SW 1271 (cell line): ENCODE results near the gene TUBB6.

Source experiments
- DNase-seq, 2 experiments: peaks; one replicate each; lab custom pipeline; 2025; lab: John Stamatoyannopoulos, UW

Gene TUBB6

DNA sequence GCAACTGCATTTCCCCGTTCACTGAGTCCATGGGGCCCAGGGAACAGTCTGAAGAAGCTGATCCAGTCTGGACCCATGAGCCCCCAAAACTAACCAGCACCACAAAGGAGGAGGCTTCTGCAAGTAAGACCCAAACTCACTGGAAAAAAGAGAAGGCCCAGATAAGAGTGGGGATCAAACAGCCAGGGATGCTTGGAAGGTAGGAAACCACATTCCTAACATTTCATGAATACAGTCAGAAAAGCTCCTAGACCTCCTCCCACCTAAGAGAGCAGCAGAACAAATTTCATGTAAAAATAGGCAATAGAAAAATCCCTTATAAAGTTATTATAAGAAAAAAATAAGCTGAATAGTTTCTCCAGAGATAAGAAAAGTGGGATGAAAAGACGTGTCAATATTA, 30.3 kb downstream of the TUBB6 start:
- DNase-seq = no peak

DNA sequence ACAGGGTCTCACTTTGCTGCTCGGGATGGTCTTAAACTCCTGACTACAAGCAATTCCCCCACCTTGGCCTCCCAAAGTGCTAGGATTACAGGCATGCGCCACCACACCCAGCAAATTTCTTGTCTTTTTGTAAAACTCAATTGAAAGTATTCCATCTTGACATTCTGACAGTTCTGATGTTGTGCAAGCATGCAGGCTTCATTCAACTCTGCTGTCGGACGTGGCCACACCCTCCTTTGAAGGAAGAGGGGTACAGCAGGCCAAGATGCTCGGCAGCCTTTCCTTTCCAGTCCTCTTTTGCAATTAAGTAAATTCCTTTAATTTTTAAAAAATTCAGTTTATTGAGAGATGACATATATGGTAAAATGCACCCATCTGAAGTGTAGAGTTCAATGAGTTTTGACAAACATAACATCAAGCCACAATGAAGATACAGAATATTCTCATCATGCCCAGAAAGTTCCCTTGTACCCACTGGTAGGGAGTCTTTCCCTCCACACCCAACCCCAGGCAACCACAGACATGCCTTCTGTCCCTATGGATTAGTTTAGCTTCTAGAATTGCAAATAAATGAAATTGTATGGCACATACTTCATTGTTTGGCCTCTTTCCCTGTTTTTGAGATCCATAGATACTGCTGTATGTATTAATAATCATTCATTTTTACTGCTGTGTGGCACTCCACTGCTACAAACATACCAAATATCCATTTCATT, 33.1 kb downstream of the TUBB6 start:
- no peak for DNase-seq

DNA sequence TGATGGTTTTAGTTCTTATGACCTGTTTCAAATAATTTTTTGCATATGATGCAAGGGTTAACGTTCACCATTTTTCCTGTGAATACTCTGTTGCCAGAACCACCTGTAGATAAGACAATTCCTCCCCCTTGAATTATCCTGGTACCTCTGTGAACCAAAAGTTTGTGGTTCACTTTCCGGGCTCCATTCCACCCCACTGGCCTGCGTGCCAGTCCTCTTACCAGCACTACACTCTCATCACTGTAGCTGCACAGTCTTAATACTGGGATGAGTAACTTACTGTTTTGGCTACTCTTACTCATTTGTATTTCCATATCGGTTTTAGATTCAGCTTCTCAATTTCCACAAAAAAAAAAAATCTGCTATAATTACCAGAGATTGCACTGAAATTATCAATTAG, 34.6 kb downstream of the TUBB6 start:
- no peak for DNase-seq

DNA sequence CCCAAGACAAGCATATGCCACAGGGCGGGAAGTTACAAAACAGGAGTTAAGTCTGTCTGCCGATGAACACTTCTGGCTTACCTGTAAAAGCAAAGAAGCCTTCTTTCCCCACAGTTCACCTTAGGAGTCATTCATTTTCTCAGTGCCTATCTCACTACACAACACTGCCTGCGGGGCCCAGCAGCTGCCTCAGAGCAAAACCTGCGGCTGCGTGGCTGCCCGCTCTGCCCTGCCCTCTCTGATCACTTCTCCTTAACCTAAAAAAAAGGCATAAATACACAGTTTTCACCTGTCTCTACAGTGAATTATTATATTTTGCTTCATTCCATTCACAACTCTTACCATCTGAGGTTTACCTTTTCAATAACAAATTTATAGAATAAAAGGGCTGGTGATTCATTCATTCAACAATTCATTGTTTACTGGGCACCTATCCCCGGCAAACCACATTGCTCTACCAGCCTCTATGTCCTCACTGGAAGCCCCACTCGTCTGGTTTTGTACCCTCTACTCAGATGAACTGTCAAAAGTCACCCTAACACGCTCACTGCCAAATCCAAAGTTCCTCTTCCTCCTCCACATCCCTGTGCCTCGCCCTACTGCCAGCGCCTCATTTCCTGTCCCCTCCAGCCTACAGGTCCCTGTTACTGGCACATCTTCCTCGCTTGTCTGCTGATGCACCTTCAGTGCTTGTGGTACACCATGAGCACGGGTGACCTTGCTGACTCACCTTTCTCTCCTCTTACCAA, 37.6 kb downstream of the TUBB6 start:
- no peak for DNase-seq

DNA sequence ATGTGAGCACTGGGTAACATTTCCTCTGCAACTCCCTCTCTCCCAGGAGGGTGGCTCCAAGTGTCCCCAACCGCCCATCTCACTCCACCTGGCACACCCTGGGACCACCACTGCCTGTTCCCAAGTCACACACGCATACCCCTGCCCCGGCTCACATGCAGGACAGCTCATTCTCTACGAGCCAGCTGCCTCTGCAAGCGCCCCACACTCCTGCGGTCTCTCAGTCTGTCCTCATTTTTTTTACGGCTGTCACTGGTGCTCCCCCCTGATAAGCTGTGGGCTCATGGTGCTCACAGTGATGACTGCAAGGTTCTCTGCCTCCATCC, 38.2 kb downstream of the TUBB6 start:
- no peak for DNase-seq

DNA sequence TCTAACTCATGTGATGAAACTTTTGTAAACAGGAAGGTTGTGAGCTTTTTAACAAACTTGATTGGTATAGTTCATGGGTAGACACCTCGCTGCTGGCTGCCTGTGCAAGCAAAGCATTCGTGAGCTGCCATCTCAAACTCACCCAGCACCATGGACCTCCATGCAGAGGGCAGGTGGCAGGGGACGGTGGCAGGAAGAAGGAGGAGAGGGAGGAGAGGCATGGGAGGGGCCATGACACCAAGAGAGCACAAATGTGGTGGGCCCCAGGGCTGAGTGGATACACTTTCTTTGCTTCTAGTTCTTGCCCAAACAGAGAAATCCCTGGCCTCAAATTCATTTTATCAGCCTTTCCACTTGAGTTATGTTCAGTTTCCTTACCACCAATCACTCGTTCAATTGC, 39.9 kb downstream of the TUBB6 start:
- DNase-seq = no peak

DNA sequence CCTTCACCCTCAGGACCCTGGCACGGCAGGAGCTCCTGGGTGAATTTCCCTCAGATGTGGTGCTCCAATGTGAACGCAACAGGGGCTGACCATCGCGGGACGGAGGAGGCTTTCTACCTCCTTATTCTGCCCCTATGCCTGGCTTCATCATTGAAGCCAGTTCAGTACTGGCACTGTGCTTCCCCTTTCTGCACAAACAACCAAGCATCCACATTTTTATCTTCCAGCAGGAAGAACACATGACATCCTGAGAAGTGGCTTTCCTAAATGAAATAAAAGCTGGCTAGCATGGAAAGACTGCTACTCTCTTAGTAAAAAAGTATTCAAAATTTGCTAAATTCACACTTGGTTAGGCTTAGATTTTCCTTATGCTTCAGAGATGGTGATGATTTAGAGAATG, 44.1 kb downstream of the TUBB6 start:
- DNase-seq = no peak

DNA sequence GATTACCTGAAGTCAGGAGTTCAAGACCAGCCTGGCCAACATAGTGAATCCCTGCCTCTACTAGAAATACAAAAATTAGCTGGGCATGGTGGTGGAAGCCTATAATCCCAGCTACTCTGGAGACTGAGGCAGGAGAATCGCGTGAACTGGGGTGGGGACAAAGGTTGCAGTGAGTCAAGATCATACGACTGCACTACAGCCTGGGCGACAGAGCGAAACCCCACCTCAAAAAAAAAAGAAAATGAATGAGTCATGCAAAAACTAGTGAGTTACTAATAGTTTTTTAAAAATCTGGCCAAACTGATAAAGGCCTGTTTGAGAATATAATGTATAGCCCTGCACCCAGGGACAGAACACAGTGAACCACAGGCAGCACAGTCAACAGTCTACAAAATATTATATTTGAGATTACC, 51.5 kb downstream of the TUBB6 start:
- no peak for DNase-seq

DNA sequence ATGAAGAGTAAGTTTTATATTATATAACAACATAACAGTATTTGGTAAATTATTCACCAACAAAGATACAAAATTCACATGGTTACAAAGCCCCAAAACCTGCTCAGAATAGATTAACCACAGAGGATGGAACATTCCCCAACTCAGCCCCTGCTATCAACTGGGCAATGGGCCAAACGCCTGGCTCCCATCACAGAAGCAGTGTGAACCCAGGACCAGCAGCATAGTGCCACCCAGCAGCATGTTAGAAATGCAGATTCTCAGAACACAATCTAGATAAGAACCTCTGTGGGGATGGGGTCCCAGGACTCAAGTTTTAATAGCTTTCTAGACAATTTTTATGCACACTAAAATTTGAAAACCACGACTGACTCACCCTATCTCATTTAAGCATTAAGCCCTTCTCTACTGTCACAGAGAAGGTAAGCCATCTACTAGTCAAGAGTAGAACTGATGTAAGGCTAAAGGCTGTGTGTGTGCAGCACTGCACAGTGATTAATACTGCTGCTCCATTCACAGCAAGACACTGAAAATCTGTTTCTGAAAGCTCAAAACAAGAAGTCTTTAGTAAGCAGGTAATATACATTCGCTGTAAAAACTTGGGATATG, 53.8 kb downstream of the TUBB6 start:
- DNase-seq = no peak

DNA sequence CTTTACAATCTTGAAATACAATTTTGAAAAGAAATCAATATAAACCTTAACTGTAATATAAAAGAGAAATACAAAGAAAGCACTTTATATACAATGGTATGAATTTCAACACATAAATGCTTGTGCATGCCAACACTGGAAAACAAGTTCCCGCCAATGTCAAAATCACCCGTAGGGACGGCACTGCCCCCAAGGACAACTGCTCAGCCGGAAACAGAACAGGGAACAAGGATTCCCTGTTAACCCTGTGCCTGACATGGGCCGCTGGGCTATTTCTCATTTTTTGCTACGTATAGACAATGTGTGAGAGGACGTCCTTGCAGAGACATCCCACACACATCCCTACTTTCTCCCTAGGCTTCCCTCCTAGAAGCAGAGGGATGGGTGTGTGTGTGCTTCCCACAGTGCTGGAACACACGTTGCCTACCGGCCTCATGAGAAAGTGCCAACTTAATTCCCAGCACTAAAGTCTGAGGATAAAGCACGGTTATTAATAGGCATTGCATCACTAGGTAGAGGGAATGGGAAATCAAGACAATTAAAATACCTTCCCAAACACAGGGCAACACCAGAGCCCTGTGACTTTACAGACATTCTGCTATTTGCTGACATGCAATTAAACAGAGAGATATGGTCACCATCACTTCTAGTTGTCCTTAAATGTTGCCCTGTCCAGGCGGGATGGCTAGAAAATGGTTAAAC, 54.6 kb downstream of the TUBB6 start:
- DNase-seq = no peak

DNA sequence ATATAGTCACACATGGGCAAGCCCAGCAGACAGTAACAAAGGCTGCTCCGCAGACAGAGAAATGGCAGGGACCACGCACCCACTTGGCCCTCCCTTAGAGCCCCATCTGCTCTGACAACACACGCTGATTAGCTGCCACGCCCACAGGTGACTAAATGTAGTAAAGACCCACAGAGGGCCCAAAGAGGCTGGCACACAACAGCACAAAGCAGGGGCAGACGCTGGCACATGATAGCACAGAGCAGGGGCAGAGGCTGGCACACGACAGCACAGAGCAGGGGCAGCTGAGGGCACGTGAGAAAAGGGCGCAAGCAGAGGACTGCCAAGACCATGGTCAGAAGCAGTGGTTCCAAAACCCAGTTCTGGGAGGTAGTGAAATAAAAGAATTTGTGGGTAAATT, 58.3 kb downstream of the TUBB6 start:
- DNase-seq = no peak

DNA sequence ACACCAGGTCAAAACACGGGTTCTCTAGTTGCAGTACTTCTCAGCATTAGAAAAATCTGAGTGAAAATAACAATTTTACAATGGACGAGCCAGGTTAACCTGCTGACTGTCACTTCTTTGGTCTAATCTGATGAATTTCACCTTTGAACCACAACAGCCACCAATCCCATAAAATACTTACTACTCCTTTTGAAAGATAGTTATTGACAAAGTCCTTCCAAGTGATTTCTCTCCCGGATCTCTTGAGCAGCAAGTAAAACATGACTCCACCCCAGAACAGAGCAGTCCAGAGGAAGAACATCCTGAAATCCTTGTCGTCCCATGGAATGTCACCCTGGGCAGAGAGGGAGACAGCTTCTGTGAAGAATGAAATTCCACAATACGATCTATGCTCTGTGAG, 58.7 kb downstream of the TUBB6 start:
- no peak for DNase-seq

DNA sequence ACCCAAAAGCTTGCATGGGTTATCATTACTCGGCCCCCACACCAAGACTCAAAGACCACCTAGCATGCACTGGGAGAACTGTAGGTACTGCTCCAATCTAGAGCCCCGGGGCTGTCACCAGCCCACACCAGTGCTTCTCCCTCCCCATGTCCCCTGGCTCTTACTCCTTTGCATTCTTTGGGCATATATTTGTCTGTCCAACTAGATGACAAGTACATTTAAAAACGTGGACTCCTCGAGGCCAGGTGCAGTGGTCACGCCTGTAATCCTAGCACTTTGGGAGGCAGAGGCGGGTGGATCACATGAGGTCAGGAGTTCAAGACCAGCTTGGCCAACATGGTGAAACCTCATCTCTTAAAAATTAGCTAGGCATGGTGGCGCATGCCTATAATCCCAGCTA, 61.2 kb downstream of the TUBB6 start:
- DNase-seq = no peak

DNA sequence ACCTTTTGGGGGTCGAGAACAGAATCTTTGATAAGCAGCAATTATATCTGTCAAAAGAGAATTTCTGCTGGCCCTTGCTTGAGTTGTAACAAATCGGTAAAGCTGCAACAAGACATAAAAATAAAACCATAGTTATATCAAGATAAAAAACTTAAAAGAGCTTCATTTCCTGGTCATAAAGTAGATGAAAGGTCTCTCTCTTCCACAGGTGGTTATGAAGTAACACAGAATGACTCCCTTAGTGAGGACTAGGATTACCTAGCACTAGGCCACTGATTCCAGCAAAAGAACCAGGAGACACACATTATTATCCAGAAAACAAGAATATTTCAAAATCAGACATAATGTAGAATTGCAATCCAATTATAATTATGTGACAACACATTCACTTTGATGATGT, 63.5 kb downstream of the TUBB6 start:
- DNase-seq = no peak

DNA sequence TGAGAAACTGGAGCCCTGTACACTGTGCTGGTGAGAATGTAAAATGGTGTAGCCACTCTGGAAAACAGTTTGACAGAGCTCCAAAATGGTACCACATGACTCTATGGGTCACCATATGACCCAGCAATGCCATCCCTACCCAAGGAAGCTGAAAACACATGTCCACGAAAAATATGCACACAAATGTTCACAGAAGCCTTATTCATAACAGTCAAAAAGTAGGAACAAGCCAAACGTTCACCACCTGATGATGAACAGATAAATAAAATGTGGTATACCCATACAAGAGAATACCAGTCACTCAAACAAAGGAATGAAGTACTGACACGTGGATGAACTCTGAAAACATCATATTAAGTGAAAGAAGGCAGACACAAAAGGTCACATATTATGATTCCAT, 64.4 kb downstream of the TUBB6 start:
- no peak for DNase-seq

DNA sequence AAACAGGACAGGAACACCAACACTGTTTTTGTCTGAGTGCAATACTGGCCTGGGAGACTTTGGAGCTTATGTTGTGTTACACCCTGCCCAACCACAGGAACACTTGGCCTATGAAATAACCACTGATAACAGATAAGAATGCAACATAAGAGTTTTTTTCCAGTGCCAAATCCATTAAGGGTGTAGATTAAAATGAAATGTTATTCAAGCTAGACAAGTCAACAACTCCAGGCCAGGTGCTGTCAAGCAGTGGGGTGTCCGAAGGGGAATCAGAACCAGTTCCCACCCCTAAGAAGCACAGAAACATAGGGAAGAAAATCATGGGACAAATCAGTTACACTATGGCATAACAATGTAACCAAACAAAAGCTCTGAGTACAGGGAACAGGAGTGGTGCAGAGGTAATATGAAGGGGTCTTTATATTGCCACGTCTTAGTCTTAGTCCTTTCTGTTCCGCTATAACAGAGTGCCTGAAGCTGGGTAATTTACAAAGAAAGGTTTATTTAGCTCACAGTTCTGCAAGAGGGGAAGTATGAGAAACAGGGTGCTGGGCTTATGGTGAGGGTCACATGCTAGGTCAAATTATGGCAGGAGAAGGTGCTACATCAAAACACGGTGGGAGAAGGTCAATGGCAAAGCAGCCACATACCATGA, 65.2 kb downstream of the TUBB6 start:
- DNase-seq = no peak

DNA sequence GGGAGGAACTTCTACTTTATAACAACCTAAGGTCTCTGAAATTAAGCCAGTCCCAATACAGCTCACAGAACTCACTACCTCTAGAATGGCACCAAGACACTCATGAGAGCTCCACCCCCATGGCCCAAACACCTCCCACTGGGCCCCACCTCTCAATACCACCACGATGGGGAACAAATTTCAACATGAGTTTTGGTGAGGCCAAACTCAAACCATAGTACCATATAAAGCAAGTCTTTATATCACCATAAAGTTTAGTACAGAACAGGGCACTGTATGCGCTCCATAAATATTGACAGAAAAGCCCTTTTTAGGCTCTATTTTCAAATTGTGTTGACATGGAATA, 65.7 kb downstream of the TUBB6 start:
- DNase-seq = no peak

DNA sequence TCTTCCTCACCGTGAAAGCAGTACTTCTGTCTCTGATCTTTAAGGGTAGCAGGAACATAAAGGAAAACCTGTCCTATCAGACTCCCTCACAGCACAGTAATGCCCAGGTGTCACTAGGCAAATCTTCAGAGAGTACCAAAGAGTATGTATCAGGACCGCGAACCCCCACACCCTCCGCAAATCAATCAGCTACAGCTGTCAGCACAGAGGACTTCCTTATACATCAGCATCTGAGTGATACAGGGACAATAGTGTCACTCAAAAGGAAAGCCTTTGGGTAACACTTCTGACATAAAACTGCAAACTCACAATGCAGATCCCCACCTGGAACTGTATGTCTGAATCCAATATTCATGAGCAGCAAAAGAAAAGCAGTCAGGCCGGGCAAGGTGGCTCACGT, 66.4 kb downstream of the TUBB6 start:
- no peak for DNase-seq
